SIG-M5 (cell line): Measurements from ENCODE around the gene STARD3NL.
"Not testable (repeated sequence)": the region's sequence is repeated elsewhere in the genome, so short reads cannot be mapped to it uniquely, and the experiment has no call there.

Experiments
- DNase-seq: peaks from one replicate; lab custom pipeline; 2025; lab: John Stamatoyannopoulos, UW

The STARD3NL gene

GRCh38 chr7:38178004-38178694 is at the start of gene STARD3NL:
STARD3NL (plus strand) TSS chr7:38178245; CDS start chr7:38207505, 29,260 bp downstream.
- DNase-seq, result peak; percentile 85

- DNase-seq, result no peak
Observed at GRCh38 chr7:38129162-38129561, 48.9 kb upstream of the STARD3NL start.

GRCh38 chr7:38129579-38129978 is 48.5 kb upstream of the STARD3NL start:
- no peak for DNase-seq

DNA sequence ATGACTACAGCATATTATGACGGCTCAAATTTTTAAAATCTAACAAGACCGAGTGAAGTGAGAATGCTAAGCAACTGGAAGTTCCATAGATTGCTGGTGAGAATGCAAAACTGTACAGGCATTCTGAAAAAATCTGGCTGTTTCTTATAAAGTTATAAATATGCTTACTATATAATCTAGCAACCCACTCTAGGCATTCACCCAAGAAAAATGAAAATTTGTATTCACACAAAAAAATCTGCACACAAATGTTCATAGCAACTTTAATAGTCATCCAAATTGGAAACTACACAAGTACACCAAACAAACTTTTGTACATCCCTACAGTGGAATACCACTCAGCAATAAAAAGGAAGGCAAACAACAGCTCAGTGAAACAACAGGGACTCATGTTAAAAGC is 39.9 kb upstream of the STARD3NL start:
- no peak for DNase-seq

DNA sequence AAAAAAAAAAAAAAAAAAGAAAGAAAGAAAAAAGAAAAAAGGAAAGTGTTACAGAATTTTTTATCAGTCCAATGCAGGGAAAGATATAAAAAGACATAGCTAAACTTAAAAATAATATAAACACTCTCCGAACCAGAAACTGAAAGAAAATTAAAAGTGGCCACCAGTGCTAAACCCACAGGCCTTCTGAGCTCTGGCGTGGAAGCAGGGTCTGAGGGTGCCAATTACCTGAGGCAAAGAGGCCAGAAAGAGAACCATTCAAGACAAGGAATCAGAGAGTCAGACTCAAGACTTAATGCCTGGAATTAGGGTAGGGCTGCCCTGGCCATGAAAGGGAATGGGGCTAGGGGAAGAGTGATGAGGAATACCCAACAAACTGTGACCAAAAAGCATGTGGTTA is 36.9 kb upstream of the STARD3NL start:
- no peak for DNase-seq

GRCh38 chr7:38142736-38143135 is 35.3 kb upstream of the STARD3NL start:
- DNase-seq, result no peak

- DNase-seq, result no peak
Observed at GRCh38 chr7:38147005-38147404, 31.0 kb upstream of the STARD3NL start.

GRCh38 chr7:38151556-38151955 is 26.5 kb upstream of the STARD3NL start:
- no peak for DNase-seq

DNA sequence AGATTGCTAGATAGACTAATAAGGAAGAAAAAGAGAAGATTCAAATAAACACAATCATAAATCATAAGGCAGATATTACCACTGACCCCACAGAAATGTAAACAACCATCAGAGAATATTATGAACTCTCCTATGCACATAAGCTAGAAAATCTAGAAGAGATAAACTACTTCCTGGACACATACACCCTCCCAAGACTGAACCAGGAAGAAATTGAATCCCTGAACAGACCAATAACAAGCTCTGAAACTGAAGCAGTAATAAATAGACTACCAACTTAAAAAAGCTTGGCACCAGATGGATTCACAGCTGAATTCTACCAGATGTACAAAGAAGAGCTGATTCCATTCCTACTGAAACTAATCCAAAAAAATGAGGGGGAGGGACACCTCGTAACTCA is 24.5 kb upstream of the STARD3NL start:
- no peak for DNase-seq

DNA sequence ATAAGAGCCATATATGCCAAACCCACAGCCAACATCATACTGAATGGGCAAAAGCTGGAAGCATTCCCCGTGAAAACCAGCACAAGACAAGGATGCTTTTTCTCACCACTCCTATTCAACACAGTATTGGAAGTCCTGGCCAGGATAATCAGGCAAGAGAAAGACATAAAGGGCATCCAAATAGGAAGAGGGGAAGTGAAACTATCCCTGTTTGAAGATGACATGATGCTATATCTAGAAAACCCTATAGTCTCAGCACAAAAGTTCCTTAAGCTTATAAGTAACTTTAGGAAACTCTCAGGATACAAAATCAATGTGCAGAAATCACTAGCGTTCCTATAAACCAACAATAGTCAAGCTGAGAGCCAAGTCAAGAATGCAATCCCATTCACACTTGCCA is 23.8 kb upstream of the STARD3NL start:
- no peak for DNase-seq

GRCh38 chr7:38160003-38160571 is 18.0 kb upstream of the STARD3NL start:
- no peak for DNase-seq

DNA sequence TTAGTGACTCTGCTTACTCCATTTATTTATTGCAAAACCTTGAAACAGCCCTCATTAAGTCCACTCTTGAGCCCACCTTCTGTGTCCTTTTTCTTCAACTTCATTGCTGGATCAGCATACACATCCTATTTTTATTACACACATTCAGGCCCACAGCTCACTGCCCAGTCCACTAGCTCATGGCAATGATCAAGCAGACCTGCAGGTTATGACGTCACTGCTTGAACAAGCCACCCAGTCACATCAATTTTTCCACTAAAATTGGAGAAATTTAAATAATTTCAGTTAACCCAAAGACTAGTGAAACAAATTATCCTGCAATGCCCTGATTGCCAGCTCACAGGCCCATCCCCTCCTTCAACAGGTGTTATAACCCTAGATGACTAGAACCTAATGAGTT is 16.0 kb upstream of the STARD3NL start:
- no peak for DNase-seq

DNA sequence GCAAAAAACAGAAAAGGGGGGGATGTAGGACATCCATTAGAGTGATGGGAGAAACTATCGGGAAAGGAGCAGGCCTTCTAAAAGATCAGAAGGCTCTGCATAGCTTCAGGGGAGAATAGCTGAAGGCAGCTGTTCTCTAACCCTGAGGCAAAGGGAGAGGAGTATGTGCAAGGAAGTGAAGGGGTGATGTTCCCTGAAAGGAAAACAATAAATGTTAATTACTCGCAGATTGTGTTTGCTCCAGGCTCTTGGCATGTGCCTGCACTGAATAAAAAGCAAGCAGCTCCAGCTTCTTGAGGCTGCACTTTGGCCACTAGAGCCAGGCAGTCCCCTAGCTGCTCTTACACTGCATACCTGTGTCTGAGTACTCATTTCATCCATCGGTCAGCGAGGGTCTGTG is 14.4 kb upstream of the STARD3NL start:
- DNase-seq, result no peak

DNA sequence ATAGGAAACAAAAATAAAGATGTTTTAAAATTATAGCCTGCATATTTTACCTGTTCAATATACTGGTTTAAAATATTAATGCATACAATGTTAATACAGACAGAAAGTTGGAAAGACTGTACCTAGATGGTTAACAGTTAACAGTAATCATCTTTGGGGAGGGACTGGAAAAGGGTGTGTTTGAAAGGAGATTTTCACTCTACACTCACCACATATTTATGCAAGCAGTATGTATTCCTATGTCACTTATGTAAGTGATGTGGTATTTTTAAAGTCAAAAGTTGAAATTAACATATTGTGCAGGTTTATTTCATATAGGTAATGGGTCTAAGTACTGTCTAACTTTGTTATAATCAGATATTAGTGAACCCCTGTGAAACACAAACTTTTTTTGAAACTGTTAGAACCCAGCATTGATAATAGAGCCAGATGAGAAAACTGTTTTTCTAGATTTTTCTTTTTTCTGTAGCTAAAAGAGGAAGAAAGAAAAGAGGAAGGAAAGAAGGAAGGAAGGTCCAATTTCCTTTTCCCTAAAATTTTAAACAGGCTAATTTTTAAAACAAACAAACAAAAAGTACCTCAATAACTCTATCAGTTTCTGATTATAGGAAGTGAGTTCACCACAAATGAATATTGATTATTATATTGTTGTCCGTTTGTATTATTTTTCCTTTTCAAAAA is 9.0 kb upstream of the STARD3NL start:
- DNase-seq, result no peak

- DNase-seq, result no peak
Observed at GRCh38 chr7:38169847-38170246, 8.2 kb upstream of the STARD3NL start.

GRCh38 chr7:38171623-38172391 is 6.2 kb upstream of the STARD3NL start:
- no peak for DNase-seq

- DNase-seq, result not testable (repeated sequence)
Observed at GRCh38 chr7:38175547-38175946, 2.5 kb upstream of the STARD3NL start.

DNA sequence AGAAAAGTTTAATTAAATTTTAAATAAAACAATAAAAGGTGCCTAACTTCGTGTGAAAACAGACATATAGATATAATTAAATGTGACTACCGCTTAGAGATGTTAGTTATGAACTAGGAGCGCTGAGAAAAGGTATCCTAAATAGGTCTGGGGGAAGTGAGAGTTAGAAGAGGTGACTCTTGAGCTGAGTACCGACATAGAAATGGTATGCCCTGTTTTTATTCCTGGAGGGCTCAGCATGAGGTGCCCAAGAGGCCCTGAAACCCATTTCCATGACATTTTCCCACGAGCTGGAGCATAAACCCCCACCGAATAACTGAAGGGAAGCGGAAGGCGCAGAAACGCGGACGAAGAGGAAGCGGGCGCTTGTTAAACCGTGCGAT is 433 bp upstream of the STARD3NL start:
- no peak for DNase-seq

- no peak for DNase-seq
Observed at GRCh38 chr7:38178695-38179344, 775 bp downstream of the STARD3NL start.

- DNase-seq, result no peak
Observed at GRCh38 chr7:38179776-38180226, 1.8 kb downstream of the STARD3NL start.

DNA sequence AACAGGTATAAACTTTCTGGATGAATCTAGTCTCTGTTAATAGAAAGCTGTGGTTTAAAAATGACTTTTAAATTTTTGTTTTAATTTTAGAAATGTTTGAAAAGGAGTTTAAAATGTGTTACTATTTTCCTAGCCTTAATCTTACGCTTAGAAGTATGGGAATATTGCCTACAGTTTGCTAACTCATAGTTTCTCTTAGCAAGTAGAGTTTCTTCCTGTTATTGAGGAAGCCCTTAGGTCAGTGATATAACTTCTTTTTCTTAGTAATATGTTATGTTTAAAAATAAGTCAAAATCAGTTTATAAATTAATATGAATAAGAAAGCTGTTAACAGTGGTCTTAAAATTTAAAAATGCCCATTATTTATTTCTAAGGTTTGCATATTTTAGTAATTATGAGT is 3.1 kb downstream of the STARD3NL start:
- no peak for DNase-seq

- no peak for DNase-seq
Observed at GRCh38 chr7:38182450-38182849, 4.4 kb downstream of the STARD3NL start.
